Epithelial cell of proximal tubule (primary cell): ENCODE data around the gene DNAJA2. TPM values are rescaled to one million over a fixed set of nuclear protein-coding genes. Genes with fewer than 3 reads are reported as not detected.
"Not testable (repeated sequence)": the region's sequence is repeated elsewhere in the genome, so short reads cannot be mapped to it uniquely, and the experiment has no call there.

ENCODE experiments used
- DNase-seq: peaks from one replicate; pipeline ENCODE4 v3.0.0-alpha.2; 2011; ENCODE audit warnings: low read depth
- H3K4me3 ChIP-seq: 2 replicates; pipeline ENCODE4 v1.5.1; 2011; ENCODE audit warnings: low read depth, mild to moderate bottlenecking, low read length
- CTCF ChIP-seq: conservative IDR thresholded peaks from 2 replicates; pipeline ENCODE4 v1.5.1; 2012; ENCODE audit warnings: low read depth, mild to moderate bottlenecking, low read length
- total RNA-seq: library from RNA; depleted of rRNA; stranded (reverse); fragments of >200 nt; gene quantifications from 2 replicates; pipeline ENCODE4 v1.2.3, GENCODE V29; 2015

DNAJA2 gene
- total RNA-seq, 1 donor from 2014 or later = 49.8 TPM

- DNase-seq = no peak
- no peak for TF ChIP-seq CTCF
- no peak overlapping the region for H3K4me3 ChIP-seq
Measured at GRCh38 chr16:47013172-47013571, 39.7 kb upstream of the DNAJA2 start.

- not testable (repeated sequence) for H3K4me3 ChIP-seq, DNase-seq
Measured at GRCh38 chr16:47010812-47011211, 37.3 kb upstream of the DNAJA2 start.

GRCh38 chr16:47008612-47009011 lies 35.1 kb upstream of the DNAJA2 start:
- no peak for TF ChIP-seq CTCF
- H3K4me3 ChIP-seq = no peak overlapping the region
- DNase-seq = no peak

GRCh38 chr16:47008174-47008573 lies 34.7 kb upstream of the DNAJA2 start:
- TF ChIP-seq CTCF = no peak
- H3K4me3 ChIP-seq = no peak overlapping the region
- no peak for DNase-seq

DNA sequence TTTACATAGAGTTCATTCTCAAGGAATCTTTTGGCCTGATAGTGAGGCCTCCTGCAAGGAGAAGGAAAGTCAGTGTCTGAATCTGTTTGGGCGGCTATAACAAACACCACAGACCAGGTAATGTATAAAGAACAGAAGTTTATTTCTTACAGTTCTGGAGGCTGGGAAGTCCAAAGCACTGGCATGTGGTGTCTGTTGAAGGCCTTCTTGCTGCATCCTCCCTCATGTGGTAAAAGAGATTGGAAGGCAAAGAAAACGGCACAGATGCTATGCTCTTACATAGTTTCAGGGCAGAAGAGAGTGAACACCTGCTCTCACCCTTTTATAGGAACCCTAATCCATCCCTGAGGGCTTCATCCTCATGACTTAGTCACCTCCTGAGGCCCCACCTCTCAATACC lies 31.2 kb upstream of the DNAJA2 start:
- TF ChIP-seq CTCF = no peak

GRCh38 chr16:47000066-47000465 lies 26.6 kb upstream of the DNAJA2 start:
- H3K4me3 ChIP-seq, DNase-seq: not testable (repeated sequence)

More for the DNA sequence above, 31.2 kb upstream of the DNAJA2 start:
- no peak overlapping the region for H3K4me3 ChIP-seq
- DNase-seq = no peak

DNA sequence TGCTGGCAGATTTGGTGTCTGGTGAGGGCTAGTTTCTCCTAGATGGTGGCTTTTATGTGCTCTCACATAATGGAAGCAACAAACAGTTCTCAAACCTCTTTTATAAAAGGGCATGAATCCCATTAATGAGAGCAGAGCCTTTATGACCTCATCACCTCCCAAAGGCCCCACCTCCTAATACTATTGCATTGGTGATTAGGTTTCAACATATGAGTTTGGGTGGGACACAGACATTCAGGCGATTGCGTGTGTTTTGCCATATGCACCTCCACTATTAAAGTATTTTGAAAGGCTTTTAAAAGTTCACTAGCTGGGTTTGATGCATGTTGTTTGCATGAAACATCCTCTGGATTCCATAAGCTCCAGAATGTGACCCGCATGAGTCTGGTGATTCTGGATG lies 24.4 kb upstream of the DNAJA2 start:
- H3K4me3 ChIP-seq = no peak overlapping the region
- no peak for TF ChIP-seq CTCF
- no peak for DNase-seq

- no peak for TF ChIP-seq CTCF
- no peak for DNase-seq
Measured at GRCh38 chr16:46996952-46997458, 23.5 kb upstream of the DNAJA2 start.

More at GRCh38 chr16:46996952-46997458, 23.5 kb upstream of the DNAJA2 start:
- no peak overlapping the region for H3K4me3 ChIP-seq
